Breast epithelium (tissue), 4 donors: ENCODE measurements around the gene GRM4. TPM values are rescaled to one million over a fixed set of nuclear protein-coding genes. Genes with fewer than 3 reads are reported as not detected.

Experiments
- DNase-seq, 2 donors: peaks; one replicate each; pipeline ENCODE4 v3.0.0-alpha.2; 2019; ENCODE audit warnings: low spot score in 2 of 2
- H3K27ac ChIP-seq, 2 donors: fragments of 200-600 bp; sonication (generic) in 1 of 2; one replicate each; pipeline ENCODE4 v1.5.1; 2016 to 2019; ENCODE audit warnings: mild to moderate bottlenecking in 1 of 2
- H3K27me3 ChIP-seq, 2 donors: fragments of 200-600 bp; sonication (generic) in 1 of 2; one replicate each; pipeline versions ENCODE4 v1.5.1 to v1.6.0; 2017 to 2019; ENCODE audit warnings: control low read depth in 1 of 2, mild to moderate bottlenecking in 1 of 2
- H3K36me3 ChIP-seq: fragments of 200-600 bp; one replicate; pipeline ENCODE4 v1.5.1; 2019
- H3K4me1 ChIP-seq, 2 donors: fragments of 200-600 bp; sonication (generic); one replicate each; pipeline ENCODE4 v1.5.1; 2016 to 2019; ENCODE audit warnings: control low read depth in 1 of 2
- H3K4me3 ChIP-seq, 3 donors: fragments of 200-600 bp; sonication (generic); 1 replicate in 2 of 3; 2 replicates in 1 of 3; pipeline ENCODE4 v1.5.1; 2016 to 2019; ENCODE audit warnings: mild to moderate bottlenecking in 3 of 3, moderate library complexity in 2 of 3
- H3K9me3 ChIP-seq, 2 donors: fragments of 200-600 bp; sonication (generic) in 1 of 2; one replicate each; pipeline ENCODE4 v1.5.1; 2016 to 2019; ENCODE audit warnings: control low read depth in 1 of 2
- POLR2A ChIP-seq: fragments of 450-650 bp; IDR thresholded peaks from one replicate; pipeline ENCODE4 v1.6.1; 2016; ENCODE audit warnings: antibody characterized with exemption, mild to moderate bottlenecking, moderate library complexity
- POLR2AphosphoS5 ChIP-seq, 3 donors: sonication (generic); formaldehyde crosslinking; IDR thresholded peaks; one replicate each; pipeline ENCODE4 v1.6.1; 2017; ENCODE audit warnings: antibody characterized with exemption in 3 of 3
- intact Hi-C: fragments of 100-400 bp; cut with DNase I; formaldehyde crosslinking; loops from one replicate; pipeline ENCODE4 v1.15.1; 2023; ENCODE audit warnings: low total_unique reads
- total RNA-seq, 3 donors: library from RNA; depleted of rRNA; stranded (reverse); fragments of >200 nt; gene quantifications; one replicate each; pipeline ENCODE4 v1.1.0, GENCODE V29; 2016
- TF ChIP-seq, protein P1 (sequence below), 3 donors: fragments of 450-650 bp; IDR thresholded peaks; one replicate each; pipeline ENCODE4 v1.5.1; 2016 to 2017; ENCODE audit warnings: antibody characterized with exemption in 3 of 3, mild to moderate bottlenecking in 3 of 3, moderate library complexity in 3 of 3

Gene GRM4
- total RNA-seq, 3 donors from 2014 or later = not detected

DNA sequence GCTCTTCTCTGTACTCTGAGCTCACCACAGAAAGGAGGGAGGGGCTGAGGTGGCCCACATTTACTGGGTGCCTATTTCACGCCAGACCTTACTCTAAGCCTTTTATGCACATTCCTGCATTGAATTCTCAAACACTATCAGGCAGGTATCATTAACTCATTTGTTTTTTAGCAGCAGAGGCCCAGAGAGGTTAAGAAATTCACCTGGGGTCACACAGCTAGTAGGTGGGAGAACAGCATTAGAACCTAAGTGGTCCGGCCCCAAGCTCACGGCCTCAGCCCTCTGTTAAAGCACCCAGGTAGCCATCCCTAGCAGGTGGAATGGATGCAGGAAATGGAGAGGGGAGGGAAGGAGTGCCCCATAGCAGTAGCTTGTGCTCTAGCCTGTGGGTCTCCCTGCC is 84.5 kb downstream of the GRM4 start:
- intact Hi-C loops = no loop called here
- H3K36me3 ChIP-seq = no peaks in the 10 kb centered on the region
- no peak overlapping the region for H3K27ac ChIP-seq
- H3K4me1 ChIP-seq = no peaks in the 10 kb centered on the region
- H3K4me3 ChIP-seq = no peak overlapping the region
- no peaks in the 10 kb centered on the region for H3K9me3 ChIP-seq
- H3K27me3 ChIP-seq = peaks cover 0 to 51% of the 10 kb centered on the region in 2 donors
- DNase-seq = no peak
- TF ChIP-seq POLR2A (no peak), POLR2AphosphoS5 (IDR thresholded peaks at IDR 0.05) (no peak)
- TF ChIP-seq, protein P1, sequence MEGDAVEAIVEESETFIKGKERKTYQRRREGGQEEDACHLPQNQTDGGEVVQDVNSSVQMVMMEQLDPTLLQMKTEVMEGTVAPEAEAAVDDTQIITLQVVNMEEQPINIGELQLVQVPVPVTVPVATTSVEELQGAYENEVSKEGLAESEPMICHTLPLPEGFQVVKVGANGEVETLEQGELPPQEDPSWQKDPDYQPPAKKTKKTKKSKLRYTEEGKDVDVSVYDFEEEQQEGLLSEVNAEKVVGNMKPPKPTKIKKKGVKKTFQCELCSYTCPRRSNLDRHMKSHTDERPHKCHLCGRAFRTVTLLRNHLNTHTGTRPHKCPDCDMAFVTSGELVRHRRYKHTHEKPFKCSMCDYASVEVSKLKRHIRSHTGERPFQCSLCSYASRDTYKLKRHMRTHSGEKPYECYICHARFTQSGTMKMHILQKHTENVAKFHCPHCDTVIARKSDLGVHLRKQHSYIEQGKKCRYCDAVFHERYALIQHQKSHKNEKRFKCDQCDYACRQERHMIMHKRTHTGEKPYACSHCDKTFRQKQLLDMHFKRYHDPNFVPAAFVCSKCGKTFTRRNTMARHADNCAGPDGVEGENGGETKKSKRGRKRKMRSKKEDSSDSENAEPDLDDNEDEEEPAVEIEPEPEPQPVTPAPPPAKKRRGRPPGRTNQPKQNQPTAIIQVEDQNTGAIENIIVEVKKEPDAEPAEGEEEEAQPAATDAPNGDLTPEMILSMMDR (IDR thresholded peaks at IDR 0.05) = no peak

- no peak overlapping the region for H3K27ac ChIP-seq
- H3K27me3 ChIP-seq = peaks cover 0 to 36% of the 10 kb centered on the region in 2 donors
- no peaks in the 10 kb centered on the region for H3K9me3 ChIP-seq
- no peak for DNase-seq
- intact Hi-C loops = no loop called here
- no peaks in the 10 kb centered on the region for H3K4me1 ChIP-seq
- no peak overlapping the region for H3K4me3 ChIP-seq
- no peaks in the 10 kb centered on the region for H3K36me3 ChIP-seq
- TF ChIP-seq, protein P1 (IDR thresholded peaks at IDR 0.05) = no peak
These were observed 86.0 kb downstream of the GRM4 start for GRCh38 chr6:34059914-34060313.

GRCh38 chr6:34059136-34059731 is 86.7 kb downstream of the GRM4 start:
- Histone ChIP-seq H3K27me3 (peaks cover 0 to 30% of the 10 kb centered on the region in 2 donors), H3K36me3 (no peaks in the 10 kb centered on the region), H3K9me3 (no peaks in the 10 kb centered on the region), H3K4me1 (no peaks in the 10 kb centered on the region), H3K4me3 (no peak overlapping the region), H3K27ac (no peak overlapping the region)
- TF ChIP-seq POLR2A (no peak), POLR2AphosphoS5 (IDR thresholded peaks at IDR 0.05) (no peak)
- TF ChIP-seq, protein P1 (IDR thresholded peaks at IDR 0.05) = no peak
- intact Hi-C loops = no loop called here
- no peak for DNase-seq

GRCh38 chr6:34057790-34058189 is 88.1 kb downstream of the GRM4 start:
- H3K4me1 ChIP-seq = no peaks in the 10 kb centered on the region
- H3K9me3 ChIP-seq = no peaks in the 10 kb centered on the region
- no peak overlapping the region for H3K27ac ChIP-seq
- TF ChIP-seq POLR2AphosphoS5 (IDR thresholded peaks at IDR 0.05) (no peak), POLR2A (no peak)
- TF ChIP-seq, protein P1 (IDR thresholded peaks at IDR 0.05) = no peak
- DNase-seq = no peak
- H3K4me3 ChIP-seq = no peak overlapping the region
- H3K27me3 ChIP-seq = peaks cover 0 to 15% of the 10 kb centered on the region in 2 donors
- intact Hi-C loops = no loop called here
- H3K36me3 ChIP-seq = no peaks in the 10 kb centered on the region

DNA sequence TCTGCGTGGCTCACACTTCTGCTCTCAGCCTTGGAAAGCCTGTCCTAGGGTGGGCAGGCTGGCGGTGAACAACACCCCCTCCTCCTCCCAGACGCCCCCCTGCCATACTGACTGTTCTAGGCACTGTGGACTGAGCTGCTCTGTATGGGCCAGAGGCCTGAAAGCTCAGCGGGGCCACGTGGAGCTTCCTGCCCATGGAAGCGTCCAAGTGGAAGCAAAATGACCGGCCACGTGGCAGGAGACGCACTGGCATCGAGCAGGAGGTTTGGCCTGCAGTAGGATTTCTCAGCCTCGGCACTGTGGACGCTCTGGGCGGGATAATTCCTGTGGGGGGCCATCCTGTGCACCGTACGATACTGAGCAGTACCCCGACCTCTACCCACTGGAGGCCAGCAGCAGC is 88.7 kb downstream of the GRM4 start:
- TF ChIP-seq POLR2A (no peak), POLR2AphosphoS5 (IDR thresholded peaks at IDR 0.05) (no peak)
- TF ChIP-seq, protein P1 (IDR thresholded peaks at IDR 0.05) = no peak
- H3K36me3 ChIP-seq = no peaks in the 10 kb centered on the region
- peaks cover 0 to 10% of the 10 kb centered on the region in 2 donors for H3K27me3 ChIP-seq
- no peak for DNase-seq
- H3K9me3 ChIP-seq = no peaks in the 10 kb centered on the region
- peak overlapping the region in 1 of 2 donors; percentile 66 for H3K27ac ChIP-seq
- intact Hi-C loops = no loop called here
- H3K4me1 ChIP-seq = no peaks in the 10 kb centered on the region
- H3K4me3 ChIP-seq = no peak overlapping the region
